H9 (cell line): Measurements from ENCODE around the gene RABGEF1. TPM values are rescaled to one million over a fixed set of nuclear protein-coding genes. Genes with fewer than 3 reads are reported as not detected.

Experiments used
- DNase-seq: peaks from one replicate; pipeline ENCODE4 v3.0.0-alpha.2; 2017
- H2AFZ ChIP-seq: one replicate; pipeline ENCODE4 v1.6.1; 2013; ENCODE audit warnings: mild to moderate bottlenecking, low read length, control low read depth, moderate library complexity
- H2AK5ac ChIP-seq: 2 replicates; pipeline ENCODE4 v1.6.1; 2013; ENCODE audit warnings: low read length, control low read depth, mixed read lengths; ENCODE audit not compliant: insufficient read length
- H2BK120ac ChIP-seq: one replicate; pipeline ENCODE4 v1.6.1; 2013; ENCODE audit warnings: low read depth, mild to moderate bottlenecking, low read length, control low read depth, inconsistent platforms; ENCODE audit not compliant: poor library complexity, severe bottlenecking
- H2BK12ac ChIP-seq: 2 replicates; pipeline ENCODE4 v1.6.1; 2013; ENCODE audit warnings: low read length, control low read depth, mixed read lengths, low read depth; ENCODE audit not compliant: insufficient read length
- H2BK15ac ChIP-seq: 2 replicates; pipeline ENCODE4 v1.6.1; 2013; ENCODE audit warnings: low read depth, low read length, control low read depth
- H2BK20ac ChIP-seq: one replicate; pipeline ENCODE4 v1.6.1; 2013; ENCODE audit warnings: low read depth, mild to moderate bottlenecking, low read length, control low read depth, inconsistent platforms; ENCODE audit not compliant: poor library complexity, severe bottlenecking
- H2BK5ac ChIP-seq: 2 replicates; pipeline ENCODE4 v1.6.1; 2013; ENCODE audit warnings: low read length, control low read depth, mixed read lengths; ENCODE audit not compliant: insufficient read length
- H3K14ac ChIP-seq: 2 replicates; pipeline ENCODE4 v1.6.1; 2013; ENCODE audit warnings: low read length, control low read depth; ENCODE audit not compliant: insufficient read depth
- H3K18ac ChIP-seq: 2 replicates; pipeline ENCODE4 v1.6.1; 2013; ENCODE audit warnings: low read depth, mild to moderate bottlenecking, mixed read lengths, low read length, control low read depth; ENCODE audit not compliant: insufficient read length
- H3K23ac ChIP-seq: 2 replicates; pipeline ENCODE4 v1.6.1; 2013; ENCODE audit warnings: low read length, control low read depth, mixed read lengths, low read depth; ENCODE audit not compliant: insufficient read length
- H3K23me2 ChIP-seq: 2 replicates; pipeline ENCODE4 v1.6.1; 2013; ENCODE audit warnings: low read depth, mild to moderate bottlenecking, mixed read lengths, low read length, control low read depth; ENCODE audit not compliant: insufficient read length, poor library complexity, severe bottlenecking
- H3K27ac ChIP-seq: 2 replicates; pipeline ENCODE4 v1.5.1; 2013; ENCODE audit warnings: low read length, control low read depth, mixed read lengths, low read depth; ENCODE audit not compliant: insufficient read length
- H3K27me3 ChIP-seq: 2 replicates; pipeline ENCODE4 v1.6.1; 2013; ENCODE audit warnings: low read length, control low read depth, inconsistent platforms; ENCODE audit not compliant: insufficient read depth
- H3K4ac ChIP-seq: 2 replicates; pipeline ENCODE4 v1.6.1; 2013; ENCODE audit warnings: low read depth, mild to moderate bottlenecking, control low read depth, inconsistent platforms, low read length, moderate library complexity
- H3K4me1 ChIP-seq: 2 replicates; pipeline ENCODE4 v1.6.1; 2013; ENCODE audit warnings: low read length, control low read depth, inconsistent platforms; ENCODE audit not compliant: insufficient read depth
- H3K4me2 ChIP-seq: 2 replicates; pipeline ENCODE4 v1.6.1; 2013; ENCODE audit warnings: low read length, control low read depth, mixed read lengths; ENCODE audit not compliant: insufficient read length, insufficient read depth
- H3K56ac ChIP-seq: 2 replicates; pipeline ENCODE4 v1.6.1; 2013; ENCODE audit warnings: low read depth, mild to moderate bottlenecking, mixed read lengths, low read length, control low read depth; ENCODE audit not compliant: insufficient read length
- H3K79me1 ChIP-seq: 2 replicates; pipeline ENCODE4 v1.6.1; 2013; ENCODE audit warnings: low read depth, mild to moderate bottlenecking, moderate library complexity, low read length, control low read depth, inconsistent platforms; ENCODE audit not compliant: insufficient read depth, poor library complexity, severe bottlenecking
- H3K79me2 ChIP-seq: 2 replicates; pipeline ENCODE4 v1.6.1; 2013; ENCODE audit warnings: low read length, control low read depth, inconsistent platforms; ENCODE audit not compliant: insufficient read depth
- H3K9ac ChIP-seq: 2 replicates; pipeline ENCODE4 v1.6.1; 2013; ENCODE audit warnings: low read length, control low read depth, mixed read lengths; ENCODE audit not compliant: insufficient read length; ENCODE audit errors: extremely low read depth
- H3K9me3 ChIP-seq: one replicate; pipeline ENCODE4 v1.6.1; 2013; ENCODE audit warnings: low read depth, low read length, inconsistent platforms; ENCODE audit not compliant: control insufficient read depth
- H3T11ph ChIP-seq: one replicate; pipeline ENCODE4 v1.6.1; 2013; ENCODE audit warnings: mild to moderate bottlenecking, low read length, control low read depth, inconsistent platforms
- H4K20me1 ChIP-seq: one replicate; pipeline ENCODE4 v1.6.1; 2013; ENCODE audit not compliant: control insufficient read depth, insufficient read length, insufficient read depth
- H4K5ac ChIP-seq: 2 replicates; pipeline ENCODE4 v1.6.1; 2013; ENCODE audit warnings: low read depth, mild to moderate bottlenecking, mixed read lengths, low read length, control low read depth; ENCODE audit not compliant: insufficient read length
- H4K8ac ChIP-seq: replicated peaks from 2 replicates; pipeline ENCODE4 v1.6.1; 2013; ENCODE audit warnings: low read length, control low read depth, mixed read lengths, low read depth; ENCODE audit not compliant: insufficient read length
- H4K91ac ChIP-seq: 2 replicates; pipeline ENCODE4 v1.6.1; 2013; ENCODE audit warnings: low read depth, mild to moderate bottlenecking, moderate library complexity, mixed read lengths, low read length, control low read depth; ENCODE audit not compliant: insufficient read length
- H3K27ac Mint-ChIP-seq, 3 experiments: 2 replicates in 2 of 3; 3 replicates in 1 of 3; pipeline ENCODE4 v1.8.0; 2020 to 2021; ENCODE audit warnings: mixed read lengths in 3 of 3, mild to moderate bottlenecking in 1 of 3, moderate library complexity in 1 of 3
- H3K27me3 Mint-ChIP-seq: 2 replicates; pipeline ENCODE4 v1.8.0; 2021; ENCODE audit warnings: low read depth, mild to moderate bottlenecking, moderate library complexity, mixed read lengths
- H3K36me3 Mint-ChIP-seq, 3 experiments: 2 replicates in 2 of 3; 3 replicates in 1 of 3; pipeline ENCODE4 v1.8.0; 2020 to 2021; ENCODE audit warnings: low read depth in 3 of 3, mixed read lengths in 3 of 3; ENCODE audit not compliant: insufficient read depth in 1 of 3
- H3K4me1 Mint-ChIP-seq, 2 experiments: 2 replicates each; pipeline ENCODE4 v1.8.0; 2020; ENCODE audit warnings: mixed read lengths in 2 of 2
- H3K4me3 Mint-ChIP-seq, 2 experiments: 2 replicates in 1 of 2; 3 replicates in 1 of 2; pipeline ENCODE4 v1.8.0; 2020 to 2021; ENCODE audit warnings: mild to moderate bottlenecking in 2 of 2, mixed read lengths in 2 of 2, moderate library complexity in 1 of 2
- H3K9me3 Mint-ChIP-seq, 2 experiments: 2 replicates in 1 of 2; 3 replicates in 1 of 2; pipeline ENCODE4 v1.8.0; 2020; ENCODE audit warnings: mild to moderate bottlenecking in 2 of 2, mixed read lengths in 2 of 2, moderate library complexity in 1 of 2
- total RNA-seq: library from RNA; stranded (reverse); gene quantifications from 2 replicates; pipeline ENCODE4 v1.2.1, GENCODE V29; 2021
- TF ChIP-seq, protein P1 (sequence below): fragments of 200-600 bp; sonication (generic); conservative IDR thresholded peaks from 3 replicates; pipeline ENCODE4 v1.8.0; 2021; ENCODE audit warnings: antibody characterized with exemption, mild to moderate bottlenecking

RABGEF1 gene
- total RNA-seq, 1 experiment from 2014 or later = 17.3 TPM

- Mint-ChIP-seq H3K4me3 (no peak overlapping the region), H3K27ac (no peak overlapping the region), H3K36me3 (peaks cover 0 to 1% (median 0%) of the 10 kb centered on the region in 3 experiments; a peak in 1 of 7 replicates), H3K4me1 (no peaks in the 10 kb centered on the region), H3K27me3 (no peaks in the 10 kb centered on the region), H3K9me3 (no peaks in the 10 kb centered on the region)
- H3K9ac ChIP-seq = no peak overlapping the region
- no peak overlapping the region for H3K23ac ChIP-seq
- H3K23me2 ChIP-seq = no peaks in the 10 kb centered on the region
- no peaks in the 10 kb centered on the region for H3K27me3 ChIP-seq
- H2BK20ac ChIP-seq = no peak overlapping the region
- H3K18ac ChIP-seq = no peak overlapping the region
- H2BK5ac ChIP-seq = no peak overlapping the region
- no peaks in the 10 kb centered on the region for H4K20me1 ChIP-seq
- H2BK12ac ChIP-seq = no peak overlapping the region
- no peak overlapping the region for H2BK15ac ChIP-seq
- H3K9me3 ChIP-seq = no peaks in the 10 kb centered on the region
- no peak overlapping the region for H4K5ac ChIP-seq
- H3T11ph ChIP-seq = no peak overlapping the region
- H2AK5ac ChIP-seq = no peak overlapping the region
- no peaks in the 10 kb centered on the region for H3K4me1 ChIP-seq
- no peak overlapping the region for H4K8ac ChIP-seq
- no peak for DNase-seq
- TF ChIP-seq, protein P1, sequence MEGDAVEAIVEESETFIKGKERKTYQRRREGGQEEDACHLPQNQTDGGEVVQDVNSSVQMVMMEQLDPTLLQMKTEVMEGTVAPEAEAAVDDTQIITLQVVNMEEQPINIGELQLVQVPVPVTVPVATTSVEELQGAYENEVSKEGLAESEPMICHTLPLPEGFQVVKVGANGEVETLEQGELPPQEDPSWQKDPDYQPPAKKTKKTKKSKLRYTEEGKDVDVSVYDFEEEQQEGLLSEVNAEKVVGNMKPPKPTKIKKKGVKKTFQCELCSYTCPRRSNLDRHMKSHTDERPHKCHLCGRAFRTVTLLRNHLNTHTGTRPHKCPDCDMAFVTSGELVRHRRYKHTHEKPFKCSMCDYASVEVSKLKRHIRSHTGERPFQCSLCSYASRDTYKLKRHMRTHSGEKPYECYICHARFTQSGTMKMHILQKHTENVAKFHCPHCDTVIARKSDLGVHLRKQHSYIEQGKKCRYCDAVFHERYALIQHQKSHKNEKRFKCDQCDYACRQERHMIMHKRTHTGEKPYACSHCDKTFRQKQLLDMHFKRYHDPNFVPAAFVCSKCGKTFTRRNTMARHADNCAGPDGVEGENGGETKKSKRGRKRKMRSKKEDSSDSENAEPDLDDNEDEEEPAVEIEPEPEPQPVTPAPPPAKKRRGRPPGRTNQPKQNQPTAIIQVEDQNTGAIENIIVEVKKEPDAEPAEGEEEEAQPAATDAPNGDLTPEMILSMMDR = no peak
- H3K4me2 ChIP-seq = no peak overlapping the region
- H2AFZ ChIP-seq = no peak overlapping the region
- H3K27ac ChIP-seq = no peak overlapping the region
- no peak overlapping the region for H3K14ac ChIP-seq
- H2BK120ac ChIP-seq = no peak overlapping the region
- no peak overlapping the region for H3K56ac ChIP-seq
- H3K4ac ChIP-seq = no peak overlapping the region
- H3K79me2 ChIP-seq = no peaks in the 10 kb centered on the region; the same call in 1 of the 2 replicates
- H3K79me1 ChIP-seq = peaks cover 19% of the 10 kb centered on the region
- H4K91ac ChIP-seq = no peak overlapping the region
Measured at GRCh38 chr7:66756889-66757288, 16.4 kb downstream of the RABGEF1 start.
